Aorta (tissue), 5 donors: ENCODE results near the gene FBXW11. TPM values are rescaled to one million over a fixed set of nuclear protein-coding genes. Genes with fewer than 3 reads are reported as not detected.

ENCODE experiments used
- ATAC-seq: fragments of 200-7000 bp; cut with Tn5 transposase; one replicate; pipeline ENCODE4 v1.9.1; 2022; ENCODE audit warnings: moderate library complexity; ENCODE audit not compliant: low FRiP score
- DNase-seq, 2 donors: peaks; one replicate each; pipeline ENCODE4 v3.0.0-alpha.2; 2020
- H3K27ac ChIP-seq, 2 donors: one replicate each; pipeline ENCODE4 v1.5.1; 2013; ENCODE audit warnings: low read length in 2 of 2, mild to moderate bottlenecking in 2 of 2, moderate library complexity in 2 of 2, control low read depth in 1 of 2, inconsistent platforms in 1 of 2, low read depth in 1 of 2
- H3K27me3 ChIP-seq, 2 donors: one replicate each; pipeline ENCODE4 v1.6.1; 2013; ENCODE audit warnings: control low read depth in 1 of 2, low read length in 1 of 2, mild to moderate bottlenecking in 1 of 2, moderate library complexity in 1 of 2; ENCODE audit not compliant: insufficient read depth in 2 of 2, control insufficient read depth in 1 of 2
- H3K36me3 ChIP-seq, 2 donors: one replicate each; pipeline ENCODE4 v1.6.1; 2013; ENCODE audit warnings: control low read depth in 1 of 2, low read length in 1 of 2, mild to moderate bottlenecking in 1 of 2; ENCODE audit not compliant: insufficient read depth in 2 of 2, control insufficient read depth in 1 of 2
- H3K4me1 ChIP-seq, 2 donors: one replicate each; pipeline ENCODE4 v1.6.1; 2013; ENCODE audit warnings: low read length in 2 of 2, control low read depth in 1 of 2, mild to moderate bottlenecking in 1 of 2, moderate library complexity in 1 of 2; ENCODE audit not compliant: insufficient read depth in 2 of 2, control insufficient read depth in 1 of 2
- H3K4me3 ChIP-seq, 2 donors: one replicate each; pipeline ENCODE4 v1.5.1; 2013; ENCODE audit warnings: low read length in 2 of 2, control low read depth in 1 of 2, mild to moderate bottlenecking in 1 of 2
- H3K9me3 ChIP-seq: one replicate; pipeline ENCODE4 v1.6.1; 2013; ENCODE audit warnings: mild to moderate bottlenecking, low read length; ENCODE audit not compliant: control insufficient read depth
- WGBS, 2 donors: extraction: QIAGEN DNeasy Blood & Tissue Kit; methylation state at CpG; one replicate each; pipeline ENCODE4 v1.1.7; 2013; 5-methylcytosine and 5-hydroxymethylcytosine counted together
- intact Hi-C, 2 donors: fragments of 100-400 bp; cut with DNase I; formaldehyde crosslinking; loops; one replicate each; pipeline versions ENCODE4 v1.14.2 to v1.15.0; 2022
- polyA plus RNA-seq, 2 donors: library from polyadenylated mRNA; stranded (reverse); fragments of 200-250 nt; gene quantifications; one replicate each; pipeline ENCODE4 v1.2.3, GENCODE V29; 2013
- total RNA-seq, 2 donors: library from RNA; stranded (reverse); fragmentation: NEBNext Ultra II Directional; extraction: Animal tissue kit (Norgen Biotek cat#: 25700); gene quantifications; one replicate each; pipeline ENCODE4 v1.2.1, GENCODE V29; 2021
- donor health status: healthy with polysubstance abuse.
- donor health status: Bipolar disorder and iron deficiency.
- donor health status: DM: no; HTN: no; CAD: no.
- donor health status: DM: no; HTN: no; CAD: no.
- donor health status: DM: yes; HTN: yes; CAD: no.

The FBXW11 gene
- total and polyA plus RNA-seq, 4 donors, result 13.5 to 64.0 (median 40.9) TPM

DNA sequence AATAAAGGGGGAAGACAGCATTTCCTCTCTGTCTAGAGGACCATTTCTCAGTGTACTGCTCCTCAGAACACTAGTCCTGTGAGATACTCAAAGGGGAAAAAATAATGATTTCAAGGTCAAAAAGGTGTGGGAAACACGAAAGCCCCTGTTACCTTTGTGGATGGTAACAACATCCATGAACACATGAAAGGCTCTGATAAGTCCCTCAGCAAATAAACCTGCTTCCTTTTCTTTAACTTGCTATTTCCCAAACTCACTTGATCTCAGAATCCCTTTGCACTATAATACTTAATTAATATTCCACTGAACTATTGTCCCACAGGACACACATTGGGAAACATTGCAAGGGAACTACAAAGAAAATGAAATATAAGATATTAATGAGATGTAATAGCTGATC, 155.2 kb downstream of the FBXW11 start:
- no peak overlapping the region for H3K4me3 ChIP-seq
- 93 to 96% methylated on average over 1 of the region's 1 CpG for WGBS, 2 donors
- no peaks in the 10 kb centered on the region for H3K27me3 ChIP-seq
- H3K9me3 ChIP-seq, result no peaks in the 10 kb centered on the region
- ATAC-seq, result no peak
- no peaks in the 10 kb centered on the region for H3K4me1 ChIP-seq
- DNase-seq, result no peak
- intact Hi-C loops, result loop anchor here in 1 of 2 donors (5.0 kb wide), 1 partner anchor 434 kb away; the partner anchor contains the start of gene FGF18
- H3K27ac ChIP-seq, result no peak overlapping the region
- H3K36me3 ChIP-seq, result no peaks in the 10 kb centered on the region

DNA sequence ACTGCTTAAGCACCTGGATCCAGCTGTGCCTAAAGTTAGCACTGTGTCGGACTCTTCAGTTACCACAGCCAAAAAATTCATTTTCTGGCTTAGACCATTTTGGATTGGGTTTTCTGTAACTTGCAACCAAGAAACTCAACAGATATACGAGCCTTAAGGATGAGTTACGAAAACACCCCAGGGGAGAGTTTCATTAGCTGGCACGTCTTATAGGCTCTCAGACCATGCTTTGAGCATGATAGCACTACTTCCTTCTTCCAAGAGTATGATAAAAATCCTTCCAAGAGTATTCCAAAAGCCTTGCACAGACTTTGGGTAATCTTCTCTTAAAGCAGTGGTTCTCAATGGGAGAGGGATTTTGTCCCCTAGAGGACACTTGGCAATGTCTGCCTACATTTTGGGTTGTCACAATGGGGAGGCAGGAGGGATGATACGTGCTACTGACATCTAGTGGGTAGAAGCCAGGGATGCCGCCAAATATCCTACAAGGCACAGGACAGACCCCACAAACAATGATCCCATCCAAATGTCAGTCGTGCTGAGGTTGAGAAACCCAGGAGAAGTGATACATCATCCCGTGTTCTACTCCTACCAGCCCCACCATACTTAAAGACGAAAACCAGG, 156.0 kb downstream of the FBXW11 start:
- H3K4me1 ChIP-seq, result no peaks in the 10 kb centered on the region
- H3K9me3 ChIP-seq, result no peaks in the 10 kb centered on the region
- 91 to 92% methylated on average over 9 of the region's 9 CpGs for WGBS, 2 donors
- no peak overlapping the region for H3K4me3 ChIP-seq
- no peak for DNase-seq
- ATAC-seq, result peak; percentile 64
- H3K36me3 ChIP-seq, result no peaks in the 10 kb centered on the region
- intact Hi-C loops, result loop anchor here in 1 of 2 donors (5.0 kb wide), 1 partner anchor 433 kb away; the partner anchor contains the start of gene FGF18
- H3K27me3 ChIP-seq, result no peaks in the 10 kb centered on the region
- H3K27ac ChIP-seq, result no peak overlapping the region

DNA sequence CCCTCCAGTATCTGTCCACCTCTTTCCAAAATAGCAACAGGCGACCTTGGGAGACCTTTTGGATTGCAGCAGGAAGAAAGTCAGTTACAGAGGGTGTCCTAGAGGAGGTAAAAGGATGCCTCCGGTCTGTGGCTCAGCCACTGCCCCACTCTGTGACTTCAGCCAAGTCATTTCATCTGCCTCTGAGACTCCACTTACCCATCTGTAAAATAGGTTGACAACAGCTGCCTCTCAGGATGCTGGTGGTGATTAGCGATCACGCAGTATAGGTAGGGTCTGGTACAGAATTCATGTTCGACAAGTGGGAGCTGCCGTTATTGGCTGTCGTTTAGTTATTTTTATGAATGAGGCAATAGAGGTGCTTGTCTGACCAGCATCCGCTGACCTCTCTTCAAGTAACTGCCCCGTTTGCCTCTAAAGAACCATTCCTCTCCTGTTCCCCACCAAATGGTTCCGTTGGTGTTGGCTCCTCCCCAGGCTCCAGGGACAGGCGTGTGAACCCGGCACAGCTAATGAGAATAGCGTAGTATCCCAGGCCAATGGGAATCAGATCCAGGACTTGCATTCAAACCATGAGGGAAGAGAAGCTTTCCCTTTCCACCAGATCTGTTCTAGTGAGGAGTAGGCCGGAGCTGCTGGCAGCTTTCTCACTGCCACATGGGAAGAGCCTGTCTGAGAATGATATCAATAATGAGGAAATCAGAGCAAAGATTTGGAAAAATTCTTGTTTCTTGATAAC, 156.7 kb downstream of the FBXW11 start:
- H3K36me3 ChIP-seq, result no peaks in the 10 kb centered on the region
- DNase-seq (no peak), ATAC-seq (peak; percentile 58)
- H3K4me3 ChIP-seq, result no peak overlapping the region
- no peaks in the 10 kb centered on the region for H3K9me3 ChIP-seq
- no peak overlapping the region for H3K27ac ChIP-seq
- intact Hi-C loops, result loop anchor here in 1 of 2 donors (5.0 to 10.0 kb wide), 2 partner anchors 225 to 432 kb away; partner anchors contain the start of gene FGF18
- 93 to 95% methylated on average over 14 of the region's 14 CpGs for whole genome bisulfite sequencing, 2 donors
- H3K4me1 ChIP-seq, result no peaks in the 10 kb centered on the region
- no peaks in the 10 kb centered on the region for H3K27me3 ChIP-seq

DNA sequence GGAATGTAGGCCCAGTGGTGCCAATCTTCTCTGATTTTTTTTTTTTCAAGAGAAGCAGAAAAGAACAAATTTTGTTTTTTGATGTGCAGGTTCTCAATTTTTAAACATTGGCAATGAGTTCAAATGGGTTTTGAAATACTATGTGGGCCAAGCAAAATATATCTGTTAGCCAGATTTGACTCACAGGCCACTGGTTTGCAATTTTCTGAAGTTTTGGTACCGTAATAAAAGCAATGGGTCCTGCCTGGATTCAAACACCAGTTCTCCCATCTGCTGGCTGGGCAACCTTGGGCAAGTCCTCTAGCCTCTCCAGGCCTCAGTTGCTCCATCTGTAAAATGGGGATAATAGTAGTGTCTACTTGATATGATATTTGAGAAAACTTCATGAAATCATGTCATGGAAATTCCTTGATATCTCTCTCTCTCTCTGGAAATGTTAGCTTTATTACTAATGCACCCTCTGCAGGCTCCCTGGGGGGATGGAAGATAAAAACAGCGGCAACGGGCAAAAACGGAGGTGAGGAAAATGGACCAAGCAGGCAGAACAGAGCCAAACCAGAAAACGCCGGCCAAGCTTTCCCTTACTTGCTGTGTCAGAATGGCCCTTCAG, 157.4 kb downstream of the FBXW11 start:
- Histone ChIP-seq H3K27me3 (no peaks in the 10 kb centered on the region), H3K4me1 (no peaks in the 10 kb centered on the region), H3K27ac (no peak overlapping the region), H3K9me3 (no peaks in the 10 kb centered on the region), H3K4me3 (no peak overlapping the region), H3K36me3 (no peaks in the 10 kb centered on the region)
- WGBS, 2 donors, result 36 to 37% methylated on average over 6 of the region's 6 CpGs
- ATAC-seq (no peak), DNase-seq (no peak)
- intact Hi-C loops, result loop anchor here in 1 of 2 donors (10.0 kb wide), 1 partner anchor 224 kb away; no protein-coding TSS in a partner anchor

DNA sequence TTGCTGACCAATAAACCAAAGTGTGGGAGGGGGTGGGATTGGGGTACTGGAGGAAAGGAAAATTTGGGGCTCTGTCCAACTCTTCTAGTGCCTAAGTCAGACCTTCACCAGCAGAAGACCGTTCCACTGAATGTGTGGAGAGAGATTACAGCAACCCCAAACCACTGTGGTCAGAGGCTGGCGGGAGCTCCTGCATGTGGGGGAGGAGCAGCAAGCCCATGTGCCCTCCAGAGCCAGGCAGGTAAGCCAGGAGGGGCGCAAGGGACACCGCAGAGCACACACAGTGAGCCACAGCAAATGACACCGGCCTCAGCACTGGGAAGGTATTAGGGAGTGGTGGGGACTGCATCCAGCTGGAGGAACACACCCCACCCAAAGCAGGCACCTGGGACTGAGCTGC, 158.0 kb downstream of the FBXW11 start:
- ATAC-seq, result peak; percentile 10

DNA sequence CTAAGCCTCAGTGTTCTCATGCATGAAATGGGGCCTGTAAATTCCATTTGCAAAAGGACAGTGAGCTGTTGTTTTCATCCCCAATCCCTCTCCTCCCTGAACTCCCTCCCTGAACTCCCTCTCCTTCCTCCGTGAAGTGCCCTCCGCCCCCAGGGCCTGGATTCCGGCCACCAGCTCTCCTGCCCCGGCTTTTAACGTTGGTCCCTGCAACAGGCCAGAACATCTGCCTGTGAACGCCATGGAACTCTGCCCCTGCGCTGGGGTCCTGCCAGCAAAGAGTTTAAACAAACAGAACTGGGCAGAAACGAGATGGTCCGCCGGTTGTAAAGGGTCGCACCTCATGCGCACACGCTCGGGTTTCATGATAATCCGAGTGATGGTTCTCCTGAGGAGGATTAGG, 158.4 kb downstream of the FBXW11 start:
- ATAC-seq, result no peak
- 72 to 74% methylated on average over 15 of the region's 15 CpGs for WGBS, 2 donors
- peak in 1 of 2 donors; percentile 66 for DNase-seq
- H3K36me3 ChIP-seq, result no peaks in the 10 kb centered on the region
- no peak overlapping the region for H3K27ac ChIP-seq
- H3K4me1 ChIP-seq, result no peaks in the 10 kb centered on the region
- H3K4me3 ChIP-seq, result no peak overlapping the region
- intact Hi-C loops, result loop anchor here in 1 of 2 donors (10.0 kb wide), 1 partner anchor 223 kb away; no protein-coding TSS in a partner anchor
- no peaks in the 10 kb centered on the region for H3K9me3 ChIP-seq
- H3K27me3 ChIP-seq, result no peaks in the 10 kb centered on the region

More for the DNA sequence above, 158.0 kb downstream of the FBXW11 start:
- Histone ChIP-seq H3K4me3 (no peak overlapping the region), H3K4me1 (no peaks in the 10 kb centered on the region), H3K36me3 (no peaks in the 10 kb centered on the region), H3K27me3 (no peaks in the 10 kb centered on the region), H3K27ac (no peak overlapping the region), H3K9me3 (no peaks in the 10 kb centered on the region)
- DNase-seq, result no peak
- WGBS, 2 donors, result 88 to 91% methylated on average over 5 of the region's 5 CpGs
- intact Hi-C loops, result loop anchor here in 1 of 2 donors (10.0 kb wide), 1 partner anchor 224 kb away; no protein-coding TSS in a partner anchor

DNA sequence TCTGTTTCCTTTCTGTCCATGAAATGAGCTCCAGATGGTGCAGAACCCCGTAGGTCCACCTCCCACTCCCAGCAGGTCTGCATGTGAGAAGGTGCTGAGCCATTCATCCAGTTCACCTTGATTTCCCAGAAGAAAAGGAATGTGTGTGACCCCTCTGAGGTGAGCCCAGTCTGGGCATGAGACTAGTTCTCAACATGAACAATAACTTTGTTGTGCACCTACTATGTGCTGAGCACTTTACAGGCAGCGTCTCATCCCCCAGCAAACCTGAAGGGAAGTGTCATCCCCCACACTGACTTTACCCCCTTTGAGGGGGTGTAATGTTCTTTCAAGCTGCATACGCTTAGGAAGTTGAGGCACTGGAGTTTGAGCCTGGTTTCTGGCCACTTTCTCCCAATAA, 159.4 kb downstream of the FBXW11 start:
- no peak overlapping the region for H3K27ac ChIP-seq
- intact Hi-C loops, result loop anchor here in 1 of 2 donors (10.0 kb wide), 1 partner anchor 222 kb away; no protein-coding TSS in a partner anchor
- no peaks in the 10 kb centered on the region for H3K36me3 ChIP-seq
- H3K4me3 ChIP-seq, result no peak overlapping the region
- DNase-seq (no peak), ATAC-seq (no peak)
- H3K4me1 ChIP-seq, result no peaks in the 10 kb centered on the region
- WGBS, 2 donors, result 96 to 98% methylated on average over 3 of the region's 3 CpGs
- H3K27me3 ChIP-seq, result no peaks in the 10 kb centered on the region
- H3K9me3 ChIP-seq, result no peaks in the 10 kb centered on the region

DNA sequence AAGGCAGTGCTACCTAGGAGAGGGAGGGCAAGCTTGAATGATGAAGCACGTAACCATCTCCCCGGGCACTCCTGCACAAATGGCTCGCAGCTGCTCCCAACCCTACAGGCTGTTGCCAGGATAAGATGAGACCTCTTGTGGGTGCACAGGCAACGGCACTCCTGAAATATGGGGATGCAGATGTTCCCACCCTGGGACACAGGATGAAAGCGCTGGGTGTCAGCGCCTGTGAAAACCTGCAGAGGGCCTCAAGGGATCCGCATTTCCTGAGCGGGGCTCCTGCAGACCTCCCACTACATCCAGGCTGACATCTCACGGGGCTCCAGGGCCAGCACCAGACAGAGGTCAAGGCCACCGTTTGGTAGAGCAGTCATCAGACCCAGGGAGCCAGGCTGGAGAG, 160.1 kb downstream of the FBXW11 start:
- Histone ChIP-seq H3K27ac (no peak overlapping the region), H3K36me3 (no peaks in the 10 kb centered on the region), H3K4me1 (no peaks in the 10 kb centered on the region), H3K27me3 (no peaks in the 10 kb centered on the region), H3K9me3 (no peaks in the 10 kb centered on the region), H3K4me3 (no peak overlapping the region)
- 93% methylated on average over 10 of the region's 10 CpGs for WGBS, 2 donors
- ATAC-seq (no peak), DNase-seq (no peak)
- intact Hi-C loops, result loop anchor here in 1 of 2 donors (10.0 kb wide), 1 partner anchor 222 kb away; no protein-coding TSS in a partner anchor
